Panc1 (cell line): ENCODE data around the gene LRRC59.

ENCODE experiments used
- POLR2AphosphoS5 ChIP-seq: IDR thresholded peaks from 2 replicates; pipeline ENCODE4 v1.6.1; 2012; ENCODE audit warnings: mild to moderate bottlenecking, low read depth, low read length, moderate library complexity
- SIN3A ChIP-seq: IDR thresholded peaks from 2 replicates; pipeline ENCODE4 v1.6.1; 2012; ENCODE audit warnings: low read depth, mild to moderate bottlenecking, low read length, moderate library complexity, borderline replicate concordance; ENCODE audit not compliant: insufficient read depth
- TCF7L2 ChIP-seq: IDR thresholded peaks from 2 replicates; pipeline ENCODE4 v1.6.1; 2011; ENCODE audit warnings: mild to moderate bottlenecking, low read depth, low read length, inconsistent platforms
- TF ChIP-seq, protein P1 (sequence below): fragments of 450-650 bp; IDR thresholded peaks from 2 replicates; pipeline ENCODE4 v1.5.1; 2017; ENCODE audit warnings: mild to moderate bottlenecking
- TF ChIP-seq, protein P2 (sequence below), 2 experiments: IDR thresholded peaks; 2 replicates each; pipeline ENCODE4 v1.6.1; 2011 to 2012; ENCODE audit warnings: low read depth in 2 of 2, control low read depth in 1 of 2, low read length in 1 of 2, mild to moderate bottlenecking in 1 of 2, moderate library complexity in 1 of 2; ENCODE audit not compliant: insufficient read depth in 1 of 2

DNA sequence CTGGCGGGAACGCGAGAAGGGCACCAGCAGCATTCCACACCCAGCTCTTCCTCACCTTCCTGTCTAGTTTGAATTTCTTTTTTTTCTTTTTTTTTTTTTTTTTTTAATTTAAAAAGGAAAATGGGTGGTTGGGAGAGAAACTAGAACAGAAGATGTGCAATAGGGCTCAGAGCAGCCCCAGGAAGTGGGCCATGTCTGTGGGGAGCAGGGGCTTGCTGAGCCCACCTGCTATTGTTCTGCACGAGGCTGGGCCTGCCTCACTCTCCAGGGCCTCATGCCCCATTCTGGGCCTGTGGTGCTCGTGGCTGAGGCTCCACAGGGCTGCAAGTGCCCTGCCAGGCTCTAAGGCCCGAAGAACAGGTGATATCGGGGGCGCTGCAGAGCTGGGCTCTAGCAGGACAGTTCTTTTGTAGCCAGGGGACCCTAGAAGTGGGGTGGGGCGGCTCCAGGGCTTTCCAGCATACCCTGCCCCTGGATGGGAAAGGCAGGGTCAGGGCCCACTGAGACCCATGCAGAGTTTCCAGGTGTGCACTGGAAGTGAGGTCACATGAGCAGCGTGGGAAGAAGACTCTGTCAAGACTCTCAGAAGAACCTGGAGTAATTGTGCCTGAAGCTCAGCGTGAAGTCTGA is 36.7 kb downstream of the LRRC59 start:
- TF ChIP-seq, protein P1, sequence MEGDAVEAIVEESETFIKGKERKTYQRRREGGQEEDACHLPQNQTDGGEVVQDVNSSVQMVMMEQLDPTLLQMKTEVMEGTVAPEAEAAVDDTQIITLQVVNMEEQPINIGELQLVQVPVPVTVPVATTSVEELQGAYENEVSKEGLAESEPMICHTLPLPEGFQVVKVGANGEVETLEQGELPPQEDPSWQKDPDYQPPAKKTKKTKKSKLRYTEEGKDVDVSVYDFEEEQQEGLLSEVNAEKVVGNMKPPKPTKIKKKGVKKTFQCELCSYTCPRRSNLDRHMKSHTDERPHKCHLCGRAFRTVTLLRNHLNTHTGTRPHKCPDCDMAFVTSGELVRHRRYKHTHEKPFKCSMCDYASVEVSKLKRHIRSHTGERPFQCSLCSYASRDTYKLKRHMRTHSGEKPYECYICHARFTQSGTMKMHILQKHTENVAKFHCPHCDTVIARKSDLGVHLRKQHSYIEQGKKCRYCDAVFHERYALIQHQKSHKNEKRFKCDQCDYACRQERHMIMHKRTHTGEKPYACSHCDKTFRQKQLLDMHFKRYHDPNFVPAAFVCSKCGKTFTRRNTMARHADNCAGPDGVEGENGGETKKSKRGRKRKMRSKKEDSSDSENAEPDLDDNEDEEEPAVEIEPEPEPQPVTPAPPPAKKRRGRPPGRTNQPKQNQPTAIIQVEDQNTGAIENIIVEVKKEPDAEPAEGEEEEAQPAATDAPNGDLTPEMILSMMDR, result no peak
- TF ChIP-seq POLR2AphosphoS5, result no peak
- TF ChIP-seq, protein P2, sequence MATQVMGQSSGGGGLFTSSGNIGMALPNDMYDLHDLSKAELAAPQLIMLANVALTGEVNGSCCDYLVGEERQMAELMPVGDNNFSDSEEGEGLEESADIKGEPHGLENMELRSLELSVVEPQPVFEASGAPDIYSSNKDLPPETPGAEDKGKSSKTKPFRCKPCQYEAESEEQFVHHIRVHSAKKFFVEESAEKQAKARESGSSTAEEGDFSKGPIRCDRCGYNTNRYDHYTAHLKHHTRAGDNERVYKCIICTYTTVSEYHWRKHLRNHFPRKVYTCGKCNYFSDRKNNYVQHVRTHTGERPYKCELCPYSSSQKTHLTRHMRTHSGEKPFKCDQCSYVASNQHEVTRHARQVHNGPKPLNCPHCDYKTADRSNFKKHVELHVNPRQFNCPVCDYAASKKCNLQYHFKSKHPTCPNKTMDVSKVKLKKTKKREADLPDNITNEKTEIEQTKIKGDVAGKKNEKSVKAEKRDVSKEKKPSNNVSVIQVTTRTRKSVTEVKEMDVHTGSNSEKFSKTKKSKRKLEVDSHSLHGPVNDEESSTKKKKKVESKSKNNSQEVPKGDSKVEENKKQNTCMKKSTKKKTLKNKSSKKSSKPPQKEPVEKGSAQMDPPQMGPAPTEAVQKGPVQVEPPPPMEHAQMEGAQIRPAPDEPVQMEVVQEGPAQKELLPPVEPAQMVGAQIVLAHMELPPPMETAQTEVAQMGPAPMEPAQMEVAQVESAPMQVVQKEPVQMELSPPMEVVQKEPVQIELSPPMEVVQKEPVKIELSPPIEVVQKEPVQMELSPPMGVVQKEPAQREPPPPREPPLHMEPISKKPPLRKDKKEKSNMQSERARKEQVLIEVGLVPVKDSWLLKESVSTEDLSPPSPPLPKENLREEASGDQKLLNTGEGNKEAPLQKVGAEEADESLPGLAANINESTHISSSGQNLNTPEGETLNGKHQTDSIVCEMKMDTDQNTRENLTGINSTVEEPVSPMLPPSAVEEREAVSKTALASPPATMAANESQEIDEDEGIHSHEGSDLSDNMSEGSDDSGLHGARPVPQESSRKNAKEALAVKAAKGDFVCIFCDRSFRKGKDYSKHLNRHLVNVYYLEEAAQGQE (IDR thresholded peaks at IDR 0.05; ENCODE audit: insufficient read depth in 1 of 2, low read depth in 2 of 2, low read length in 1 of 2), result no peak
- no peak for TF ChIP-seq SIN3A
- no peak for TF ChIP-seq TCF7L2
